Right lobe of liver (tissue), 4 donors: Measurements from ENCODE around the gene ING5.

Source experiments
- CTCF ChIP-seq, 4 donors: fragments of 200-600 bp in 3 of 4; fragments of 450-650 bp in 1 of 4; IDR thresholded peaks; one replicate each; pipeline versions ENCODE4 v1.5.1 to v1.8.0; 2016 to 2022; ENCODE audit warnings: antibody characterized with exemption in 4 of 4, mild to moderate bottlenecking in 2 of 4
- POLR2A ChIP-seq: fragments of 450-650 bp; IDR thresholded peaks from one replicate; pipeline ENCODE4 v1.6.1; 2017; ENCODE audit warnings: antibody characterized with exemption, mild to moderate bottlenecking
- donor health status: DM: no; HTN: no; CAD: no.
- donor health status: DM: no; HTN: no; CAD: no.
- donor health status: DM: no; HTN: yes; CAD: no.

- TF ChIP-seq CTCF (IDR thresholded peaks at IDR 0.05): no peak
- TF ChIP-seq POLR2A: no peak
Measured at GRCh38 chr2:241668839-241669238, 33.0 kb upstream of the ING5 start.
